SHP77 (cell line): ENCODE results near the gene PLA2G12A.

Experiments
- DNase-seq, 2 experiments: peaks; one replicate each; lab custom pipeline; 2025; lab: John Stamatoyannopoulos, UW

PLA2G12A gene

DNA sequence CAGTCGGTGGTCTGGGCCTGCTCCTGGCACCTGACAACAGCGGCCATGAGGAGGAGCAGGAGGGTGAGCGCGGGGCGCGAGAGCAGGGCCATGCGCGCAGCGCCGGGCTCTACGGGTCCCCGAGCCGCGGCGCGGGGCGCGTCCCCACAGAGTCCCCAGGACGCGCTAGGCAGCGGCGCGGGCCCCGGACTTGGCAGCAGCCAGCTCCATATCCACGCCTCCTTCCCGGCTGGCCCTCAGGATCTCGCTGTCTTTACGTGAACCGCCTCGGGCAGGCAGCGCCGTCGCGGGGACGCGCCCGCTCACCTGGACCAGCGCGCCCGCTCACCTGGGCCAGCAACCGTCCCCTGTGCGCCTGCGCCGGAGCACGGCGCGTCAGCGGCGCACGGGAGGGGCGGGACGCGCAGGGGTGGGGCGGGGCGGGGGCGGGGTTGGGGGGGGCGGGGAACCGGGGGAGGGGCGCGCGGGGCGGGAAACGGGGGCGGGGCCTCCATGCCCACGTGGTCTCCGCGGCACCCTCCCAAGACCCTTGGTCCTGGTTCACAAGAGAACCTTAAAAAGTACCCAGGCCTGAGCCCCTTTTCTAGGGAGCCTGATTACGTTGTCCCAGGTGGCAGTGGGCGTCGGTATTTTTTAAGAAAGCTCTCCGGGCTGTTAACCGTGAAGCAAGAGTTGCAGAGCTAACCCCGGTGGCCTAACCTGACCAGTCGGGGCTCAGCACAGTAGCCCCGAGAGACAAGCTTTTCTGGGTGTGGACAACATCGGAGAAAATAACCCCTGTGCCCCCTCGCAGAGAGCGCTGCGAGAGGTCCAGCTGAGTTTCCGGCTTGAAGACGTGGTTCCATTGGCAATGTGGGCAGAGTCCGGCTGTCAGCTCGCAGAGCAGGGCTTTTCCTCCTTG lies at the start of gene PLA2G12A:
Gene PLA2G12A (minus strand): TSS at position 353 of the 901 bp plus-strand sequence. CDS start 261 bp downstream, at position 92.
- DNase-seq = peak; percentile 9 to 46

- no peak for DNase-seq
Observed at GRCh38 chr4:109764789-109765402, 35.0 kb upstream of the PLA2G12A start.

- DNase-seq = no peak
Observed at GRCh38 chr4:109764376-109764775, 34.5 kb upstream of the PLA2G12A start.

DNA sequence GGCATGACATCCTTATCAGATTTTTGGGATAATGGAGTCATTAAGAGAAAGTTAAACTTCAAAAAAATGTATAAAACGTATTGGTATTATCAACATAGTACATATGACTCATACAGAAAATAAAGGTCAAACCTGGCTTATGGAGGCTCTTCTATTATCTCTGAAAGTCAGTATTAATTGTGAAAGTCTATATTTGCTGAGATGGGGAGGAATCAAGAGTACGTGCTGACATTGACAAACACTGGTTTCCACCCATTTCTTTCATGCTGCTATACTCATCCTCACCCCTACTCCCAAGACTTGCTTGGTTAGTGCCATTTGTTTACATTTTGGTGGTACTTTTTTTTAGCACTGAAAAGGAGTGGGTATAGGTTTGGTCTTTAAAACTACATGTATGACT lies 30.8 kb upstream of the PLA2G12A start:
- no peak for DNase-seq

DNA sequence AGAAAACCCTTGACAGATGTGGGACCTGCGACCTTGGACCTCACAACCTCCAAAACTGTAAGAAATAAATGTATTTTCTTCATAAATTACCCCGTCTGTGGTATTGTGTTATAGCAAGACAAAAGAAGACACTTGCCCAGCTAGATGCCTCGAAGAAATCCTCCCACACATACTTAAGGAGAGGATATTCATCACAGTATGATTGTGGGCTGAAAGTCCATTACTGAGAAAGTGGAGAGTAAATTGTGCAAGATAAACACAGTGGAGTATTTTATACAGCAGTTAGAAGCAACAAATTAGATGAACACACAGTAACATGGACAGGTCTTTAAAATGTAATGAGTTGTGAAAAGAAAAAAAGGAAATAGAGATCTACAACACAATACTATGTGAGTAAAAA lies 25.8 kb upstream of the PLA2G12A start:
- no peak for DNase-seq

DNA sequence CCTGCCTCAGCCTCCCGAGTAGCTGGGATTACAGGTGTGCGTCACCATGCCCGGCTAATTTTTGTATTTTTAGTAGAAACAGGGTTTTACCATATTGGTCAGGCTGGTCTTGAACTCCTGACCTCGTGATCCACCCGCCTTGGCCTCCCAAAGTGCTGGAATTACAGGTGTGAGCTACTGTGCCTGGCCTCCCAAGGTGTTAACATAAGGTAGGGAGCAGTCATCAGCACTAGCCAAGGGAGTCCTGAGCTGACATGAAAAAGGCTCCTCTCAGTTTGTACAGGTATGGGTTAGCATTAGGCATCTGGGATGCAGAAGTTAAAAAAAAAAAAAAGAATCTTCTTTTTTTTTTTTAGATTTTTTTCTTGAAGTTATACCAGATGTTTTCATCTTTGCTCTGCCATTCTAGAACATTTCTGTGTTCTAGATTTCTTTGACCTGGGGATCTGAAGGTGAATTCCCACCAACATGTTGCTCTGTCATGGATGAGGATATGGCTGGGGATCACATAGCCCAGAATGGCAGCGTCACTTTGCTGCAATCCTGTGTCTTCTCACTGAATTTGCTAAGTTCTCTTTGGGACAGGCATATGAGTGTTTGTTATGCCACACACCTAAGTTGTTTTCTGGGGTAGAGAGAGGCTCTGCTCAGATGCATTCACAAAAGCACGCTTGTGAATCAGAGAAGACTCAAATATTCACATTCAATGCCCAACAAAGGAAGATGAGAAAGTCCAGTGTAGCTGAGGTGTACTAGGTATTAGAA lies 24.4 kb upstream of the PLA2G12A start:
- DNase-seq = no peak

GRCh38 chr4:109752525-109752924 lies 22.7 kb upstream of the PLA2G12A start:
- no peak for DNase-seq

- no peak for DNase-seq
Observed at GRCh38 chr4:109751852-109752251, 22.0 kb upstream of the PLA2G12A start.

DNA sequence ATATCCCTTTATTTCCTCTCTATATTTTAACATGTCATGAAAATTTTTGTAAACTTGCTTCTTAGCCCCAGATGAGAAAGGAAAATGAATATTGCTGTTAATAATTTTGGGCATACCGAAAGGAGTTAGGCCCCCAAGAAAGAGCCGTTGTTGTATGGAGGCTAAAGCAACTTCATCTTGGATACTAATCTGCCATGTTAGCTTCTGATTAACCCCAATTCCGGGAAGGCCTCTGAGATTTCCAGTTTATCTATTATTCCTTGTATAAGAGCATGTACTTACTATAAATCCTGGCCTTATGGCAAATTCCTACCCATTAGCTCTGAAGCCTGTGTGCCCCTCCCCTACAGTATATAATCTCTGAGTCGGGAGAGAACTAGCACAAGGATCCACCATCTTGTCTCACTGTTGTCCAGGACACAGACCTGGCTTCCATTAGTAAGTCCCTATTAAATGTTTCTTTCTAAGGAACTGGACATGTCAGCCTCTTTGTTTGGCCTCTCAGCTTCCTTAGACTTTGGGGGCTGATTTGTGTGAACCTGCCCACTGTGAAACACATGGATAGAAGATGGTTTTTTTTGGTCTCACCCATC lies 20.9 kb upstream of the PLA2G12A start:
- DNase-seq = no peak

GRCh38 chr4:109749388-109750082 lies 19.7 kb upstream of the PLA2G12A start:
- DNase-seq = no peak

DNA sequence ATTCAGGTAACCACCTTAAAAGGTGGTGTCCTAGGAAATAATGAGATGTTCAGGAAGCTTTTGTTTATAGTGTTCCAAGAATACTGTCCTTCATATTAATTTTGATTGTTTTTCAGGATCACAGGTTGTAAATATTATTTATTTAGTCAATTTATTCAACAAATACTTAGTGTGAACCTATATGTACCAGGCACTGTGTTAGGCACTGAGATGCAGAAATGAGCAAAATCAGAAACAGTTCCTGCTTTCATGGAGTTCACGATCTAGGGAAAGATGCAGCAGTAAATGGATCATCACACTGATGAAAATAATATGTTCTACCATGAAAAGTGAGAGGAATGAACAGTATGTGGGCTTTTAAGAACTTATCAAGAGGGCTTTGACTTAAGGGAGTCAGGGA lies 18.2 kb upstream of the PLA2G12A start:
- DNase-seq = no peak

GRCh38 chr4:109746728-109747127 lies 16.9 kb upstream of the PLA2G12A start:
- no peak for DNase-seq

- no peak for DNase-seq
Observed at GRCh38 chr4:109745830-109746229, 16.0 kb upstream of the PLA2G12A start.

DNA sequence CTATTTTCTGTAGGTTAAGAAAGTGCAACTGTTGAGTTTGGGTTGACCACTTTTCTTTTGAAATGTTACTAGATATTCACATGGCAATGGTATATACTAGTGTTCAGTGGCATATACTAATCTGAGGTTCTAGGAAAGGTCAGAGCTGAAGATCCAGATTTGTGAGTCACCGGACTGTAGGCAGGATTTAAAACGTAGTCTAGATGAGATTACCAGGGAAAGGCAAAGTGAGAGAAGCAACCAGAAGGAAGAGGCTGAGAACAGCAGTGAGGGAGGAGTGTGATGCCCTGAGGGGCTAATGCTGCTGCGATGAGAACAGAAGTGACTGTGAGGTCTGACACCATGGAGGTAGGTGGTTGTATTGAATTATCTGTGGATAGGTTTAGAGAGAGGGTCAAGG lies 9.7 kb upstream of the PLA2G12A start:
- no peak for DNase-seq

DNA sequence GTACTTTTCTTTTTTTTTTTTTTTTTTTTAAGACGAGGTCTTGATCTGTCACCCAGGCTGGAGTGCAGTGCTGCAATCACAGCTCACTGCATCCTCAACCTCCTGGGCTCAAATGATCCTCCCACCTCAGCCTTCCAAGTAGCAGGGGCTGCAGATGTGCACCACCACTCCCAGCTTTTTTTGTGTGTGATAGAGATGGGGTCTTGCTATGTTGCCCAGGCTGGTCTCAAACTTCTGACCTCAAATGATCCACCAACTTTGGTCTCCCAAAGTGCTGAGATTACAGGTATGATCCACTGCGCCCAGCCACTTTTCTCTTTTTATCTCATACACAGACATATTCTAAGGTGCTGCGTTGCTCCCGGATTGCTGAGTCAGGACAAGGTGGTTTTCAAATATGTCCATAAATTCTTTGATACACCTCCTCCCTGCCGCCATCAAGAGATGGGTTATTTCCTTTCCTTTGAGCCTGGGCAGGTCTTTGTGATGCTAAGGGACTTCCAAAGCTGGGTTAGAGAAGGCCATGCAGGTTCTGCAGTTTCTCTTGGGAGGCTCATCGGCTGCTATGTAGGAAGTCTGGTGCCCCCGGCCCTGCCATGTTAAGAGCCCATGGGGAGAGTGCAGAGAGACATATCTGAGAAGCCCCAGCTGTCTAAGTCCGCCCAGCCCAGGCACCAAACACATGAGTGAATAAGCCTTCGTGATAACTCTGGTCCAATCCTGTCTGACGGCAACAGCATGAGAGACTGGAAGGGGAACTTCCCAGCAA lies 8.4 kb upstream of the PLA2G12A start:
- DNase-seq = no peak

DNA sequence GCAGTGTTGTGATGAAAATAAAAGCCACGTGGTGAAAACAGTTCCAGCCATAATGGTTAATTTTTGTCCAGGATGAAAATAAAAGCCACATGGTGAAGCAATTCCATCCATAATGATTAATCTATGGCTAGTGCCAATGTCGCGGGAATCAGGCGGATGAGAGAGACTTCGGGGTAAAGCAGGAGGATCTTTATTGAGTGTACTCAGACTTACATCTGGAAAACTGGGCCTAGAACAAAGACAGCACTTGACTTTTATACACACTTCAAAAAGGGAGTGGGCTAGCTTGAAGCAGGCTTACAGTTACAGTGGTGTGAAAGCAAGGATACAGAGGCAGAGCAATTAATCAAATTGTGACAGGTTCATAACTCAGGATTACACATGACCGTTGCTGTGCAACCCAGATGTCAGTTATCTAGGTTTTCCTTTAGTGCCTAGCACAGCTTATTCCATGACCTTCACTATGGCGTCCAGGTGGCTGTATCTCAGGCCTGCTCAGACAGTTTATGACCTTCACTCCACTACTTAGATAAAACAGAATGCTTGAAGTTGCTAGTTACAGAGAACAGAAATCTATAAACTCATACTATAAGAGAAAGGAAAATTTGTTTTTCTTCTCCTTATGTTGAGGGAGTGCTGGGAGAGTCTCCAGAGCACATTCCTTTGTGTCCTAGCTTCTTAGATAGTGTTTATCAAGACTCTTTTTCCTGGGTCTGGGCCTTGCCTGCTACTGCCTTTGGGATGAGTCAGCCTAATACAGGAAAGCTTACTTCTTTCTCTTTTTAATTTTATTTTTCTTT lies 5.9 kb upstream of the PLA2G12A start:
- DNase-seq = no peak

GRCh38 chr4:109733728-109734127 lies 3.9 kb upstream of the PLA2G12A start:
- no peak for DNase-seq

- no peak for DNase-seq
Observed at GRCh38 chr4:109730619-109731545, 1.0 kb upstream of the PLA2G12A start.
